CD4-positive, alpha-beta T cell treated with Interleukin-4 for 4 hours (primary cell): Measurements from ENCODE around the gene ITFG1.
"Not testable (repeated sequence)": the region's sequence is repeated elsewhere in the genome, so short reads cannot be mapped to it uniquely, and the experiment has no call there.

Source experiments
- DNase-seq: peaks from one replicate; pipeline ENCODE4 v3.0.0-alpha.2; 2020

ITFG1 gene

GRCh38 chr16:47408491-47408890 is 52.4 kb downstream of the ITFG1 start:
- DNase-seq, result no peak

DNA sequence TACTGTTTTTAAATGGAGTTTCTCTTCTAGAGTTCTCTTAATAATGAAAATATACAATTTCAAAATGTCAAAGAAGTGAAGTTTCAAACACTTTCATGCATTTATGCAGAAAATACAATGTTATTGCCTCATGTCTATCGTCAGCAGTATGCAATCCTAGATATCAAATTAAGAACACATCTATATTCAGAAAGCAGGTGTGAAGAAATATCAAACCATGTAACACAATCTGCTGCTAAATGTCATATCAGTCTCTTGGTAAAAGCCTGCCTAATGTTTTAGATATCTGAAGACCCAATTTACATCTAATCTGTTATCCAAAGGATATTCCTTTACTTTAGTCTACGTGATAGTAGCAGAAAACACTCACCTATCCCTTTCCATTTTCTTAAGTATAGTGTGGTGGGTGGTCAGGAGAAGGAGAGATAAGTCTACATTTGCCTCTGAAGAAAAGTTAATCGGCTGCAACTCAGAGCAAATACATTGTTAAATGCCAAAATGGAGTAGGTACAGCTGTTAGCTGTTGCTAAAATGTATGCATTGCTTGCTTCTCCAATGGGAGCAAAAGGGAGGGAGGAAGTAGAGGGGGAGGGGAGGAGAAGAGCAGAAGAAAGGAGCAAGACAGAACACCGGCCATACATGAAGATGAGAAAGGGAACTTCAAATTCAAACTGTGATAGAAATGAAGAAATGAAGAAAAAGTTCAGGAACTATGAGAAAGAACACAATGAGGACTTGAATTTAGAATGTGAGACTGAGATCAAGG is 64.9 kb downstream of the ITFG1 start:
- DNase-seq, result no peak

DNA sequence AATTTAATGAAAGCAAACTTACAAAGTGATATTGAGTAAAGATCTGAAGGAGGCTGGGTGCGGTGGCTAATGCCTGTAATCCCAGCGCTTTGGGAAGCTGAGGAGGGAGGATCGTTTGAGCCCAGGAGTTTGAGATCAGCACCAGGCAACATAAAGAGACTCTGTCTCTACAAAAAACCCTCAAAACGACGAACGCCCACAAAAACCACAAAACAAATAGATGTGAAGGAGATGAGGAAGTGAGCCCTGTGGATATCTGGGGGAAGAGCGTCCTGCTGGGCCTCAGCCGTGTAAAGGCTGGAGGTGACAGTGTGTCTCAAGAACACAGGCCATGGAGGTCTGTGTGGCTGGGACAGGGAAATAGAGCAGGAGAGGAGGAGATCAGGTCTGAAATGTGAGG is 68.8 kb downstream of the ITFG1 start:
- DNase-seq, result no peak

GRCh38 chr16:47388705-47389104 is 72.2 kb downstream of the ITFG1 start:
- DNase-seq, result no peak

- DNase-seq, result no peak
Measured at GRCh38 chr16:47387026-47387734, 73.7 kb downstream of the ITFG1 start.

- no peak for DNase-seq
Measured at GRCh38 chr16:47386201-47386718, 74.6 kb downstream of the ITFG1 start.

- DNase-seq, result no peak
Measured at GRCh38 chr16:47382362-47382761, 78.5 kb downstream of the ITFG1 start.

- no peak for DNase-seq
Measured at GRCh38 chr16:47377154-47377553, 83.7 kb downstream of the ITFG1 start.

- no peak for DNase-seq
Measured at GRCh38 chr16:47375423-47375822, 85.4 kb downstream of the ITFG1 start.

GRCh38 chr16:47374629-47375028 is 86.2 kb downstream of the ITFG1 start:
- no peak for DNase-seq

GRCh38 chr16:47371271-47372014 is 89.4 kb downstream of the ITFG1 start:
- no peak for DNase-seq

- no peak for DNase-seq
Measured at GRCh38 chr16:47370536-47370935, 90.3 kb downstream of the ITFG1 start.

DNA sequence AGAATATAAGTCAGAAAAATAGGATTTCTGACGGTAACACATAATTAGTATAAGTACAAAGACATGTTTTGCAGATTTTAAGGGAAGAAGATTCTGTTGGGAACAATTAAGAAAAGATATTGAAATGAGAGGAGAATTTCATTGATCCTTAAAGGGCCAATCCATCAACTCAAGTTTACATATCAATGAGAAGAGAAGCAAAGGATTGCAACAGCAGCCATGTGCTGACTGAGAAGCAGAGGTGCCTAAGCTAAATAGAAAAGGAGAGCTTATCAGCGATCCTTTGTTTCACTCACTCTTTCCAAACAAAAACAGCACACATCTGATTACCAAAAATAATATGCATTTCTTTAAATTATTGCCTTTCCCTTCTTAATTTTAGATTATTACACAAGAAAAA is 94.6 kb downstream of the ITFG1 start:
- no peak for DNase-seq

GRCh38 chr16:47363761-47364160 is 97.1 kb downstream of the ITFG1 start:
- no peak for DNase-seq

- DNase-seq, result no peak
Measured at GRCh38 chr16:47359478-47359877, 101.4 kb downstream of the ITFG1 start.

- no peak for DNase-seq
Measured at GRCh38 chr16:47358816-47359215, 102.0 kb downstream of the ITFG1 start.

- DNase-seq, result not testable (repeated sequence)
Measured at GRCh38 chr16:47349029-47349428, 111.8 kb downstream of the ITFG1 start.

DNA sequence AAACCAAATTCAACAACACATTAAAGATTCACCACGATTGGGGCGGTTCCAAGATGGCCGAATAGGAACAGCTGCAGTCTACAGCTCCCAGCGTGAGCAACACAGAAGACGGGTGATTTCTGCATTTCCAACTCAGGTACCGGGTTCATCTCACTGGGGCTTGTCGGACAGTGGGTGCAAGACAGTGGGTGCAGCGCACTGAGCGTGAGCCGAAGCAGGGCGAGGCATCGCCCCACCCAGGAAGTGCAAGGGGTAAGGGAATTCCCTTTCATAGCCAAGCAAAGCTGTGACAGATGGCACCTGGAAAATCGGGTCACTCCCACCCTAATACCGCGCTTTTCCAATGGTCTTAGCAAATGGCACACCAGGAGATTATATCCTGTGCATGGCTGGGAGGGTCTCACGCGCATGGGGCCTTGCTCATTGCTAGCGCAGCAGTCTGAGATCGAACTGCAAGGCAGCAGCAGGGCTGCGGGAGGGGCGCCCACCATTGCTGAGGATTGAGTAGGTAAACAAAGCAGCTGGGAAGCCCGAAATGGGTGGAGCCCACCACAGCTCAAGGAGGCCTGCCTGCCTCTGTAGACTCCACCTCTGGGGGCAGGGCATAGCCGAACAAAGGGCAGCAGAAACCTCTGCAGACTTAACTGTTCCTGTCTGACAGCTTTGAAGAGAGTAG is 113.7 kb downstream of the ITFG1 start:
- DNase-seq, result not testable (repeated sequence)

- no peak for DNase-seq
Measured at GRCh38 chr16:47342055-47342454, 118.8 kb downstream of the ITFG1 start.

DNA sequence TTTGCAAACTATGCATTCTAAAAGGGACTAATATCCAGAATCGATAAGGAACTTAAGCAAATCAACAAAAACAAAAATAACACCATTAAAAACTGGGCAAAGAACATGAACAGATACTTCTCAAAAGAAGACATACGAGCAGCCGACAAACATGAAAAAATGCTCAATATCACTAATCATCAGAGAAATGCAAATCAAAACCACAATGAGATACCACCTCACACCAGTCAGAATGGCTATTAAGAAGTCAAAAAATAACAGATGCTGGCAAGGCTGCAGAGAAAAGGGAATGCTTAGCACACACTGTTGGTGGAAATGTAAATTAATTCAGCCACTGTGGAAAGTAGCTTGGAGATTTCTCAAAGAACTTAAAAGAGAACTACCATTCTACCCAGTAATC is 130.3 kb downstream of the ITFG1 start:
- not testable (repeated sequence) for DNase-seq

- DNase-seq, result not testable (repeated sequence)
Measured at GRCh38 chr16:47324309-47324708, 136.6 kb downstream of the ITFG1 start.

- DNase-seq, result no peak
Measured at GRCh38 chr16:47323241-47323640, 137.6 kb downstream of the ITFG1 start.
